NK-92 (cell line): Measurements from ENCODE around the gene ITGB5.

ENCODE experiments used
- DNase-seq: peaks from one replicate; lab custom pipeline; 2025; ENCODE audit not compliant: unreplicated experiment; lab: John Stamatoyannopoulos, UW

ITGB5 gene

GRCh38 chr3:124896824-124897526 is 9.8 kb upstream of the ITGB5 start:
- DNase-seq, result no peak

- DNase-seq, result no peak
Observed at GRCh38 chr3:124895756-124896155, 8.6 kb upstream of the ITGB5 start.

GRCh38 chr3:124893526-124893925 is 6.4 kb upstream of the ITGB5 start:
- DNase-seq, result no peak

GRCh38 chr3:124890573-124891190 is 3.5 kb upstream of the ITGB5 start:
- DNase-seq, result no peak

- DNase-seq, result no peak
Observed at GRCh38 chr3:124888482-124889441, 1.6 kb upstream of the ITGB5 start.

- DNase-seq, result no peak
Observed at GRCh38 chr3:124887932-124888298, 750 bp upstream of the ITGB5 start.

- no peak for DNase-seq
Observed at GRCh38 chr3:124886168-124887056, 753 bp downstream of the ITGB5 start.

GRCh38 chr3:124885466-124886167 is 1.5 kb downstream of the ITGB5 start:
- DNase-seq, result no peak

- DNase-seq, result no peak
Observed at GRCh38 chr3:124884474-124885101, 2.6 kb downstream of the ITGB5 start.

GRCh38 chr3:124883766-124884473 is 3.2 kb downstream of the ITGB5 start:
- no peak for DNase-seq

- no peak for DNase-seq
Observed at GRCh38 chr3:124882816-124883747, 4.1 kb downstream of the ITGB5 start.

GRCh38 chr3:124881976-124882697 is 5.0 kb downstream of the ITGB5 start:
- no peak for DNase-seq

- no peak for DNase-seq
Observed at GRCh38 chr3:124879337-124879680, 7.9 kb downstream of the ITGB5 start.

GRCh38 chr3:124878561-124879336 is 8.4 kb downstream of the ITGB5 start:
- no peak for DNase-seq

GRCh38 chr3:124877674-124878073 is 9.5 kb downstream of the ITGB5 start:
- DNase-seq, result no peak

GRCh38 chr3:124876401-124876878 is 10.7 kb downstream of the ITGB5 start:
- no peak for DNase-seq

GRCh38 chr3:124873226-124873625 is 13.9 kb downstream of the ITGB5 start:
- no peak for DNase-seq
